OCI-LY1 (cell line): Measurements from ENCODE around the gene EEPD1.

Experiments used
- H2AFZ ChIP-seq: fragments of 200-600 bp; sonication (generic), shearing (Covaris generic); 2 replicates; pipeline ENCODE4 v1.6.0; 2014; ENCODE audit warnings: antibody characterized with exemption, mild to moderate bottlenecking, low read length
- H3F3A ChIP-seq: fragments of 200-600 bp; sonication (generic), shearing (Covaris generic); 2 replicates; pipeline ENCODE4 v1.6.0; 2014; ENCODE audit warnings: mild to moderate bottlenecking, antibody characterized with exemption, low read length, moderate library complexity; ENCODE audit not compliant: insufficient read depth
- H3K27ac ChIP-seq: fragments of 200-600 bp; sonication (generic); 2 replicates; pipeline ENCODE4 v1.5.1; 2014; ENCODE audit warnings: low read length, mixed run types, mild to moderate bottlenecking, low read depth; ENCODE audit not compliant: poor library complexity, severe bottlenecking
- H3K27me3 ChIP-seq: fragments of 200-600 bp; sonication (generic); 2 replicates; pipeline ENCODE4 v1.6.0; 2014; ENCODE audit warnings: antibody characterized with exemption, mild to moderate bottlenecking, low read length, moderate library complexity; ENCODE audit not compliant: insufficient read depth
- H3K36me3 ChIP-seq: fragments of 200-600 bp; sonication (generic); 2 replicates; pipeline ENCODE4 v1.6.1; 2014; ENCODE audit warnings: mild to moderate bottlenecking, antibody characterized with exemption, low read length, moderate library complexity, mixed read lengths; ENCODE audit not compliant: insufficient read depth
- H3K4me1 ChIP-seq: fragments of 200-600 bp; sonication (generic); 2 replicates; pipeline ENCODE4 v1.5.1; 2014; ENCODE audit warnings: mild to moderate bottlenecking, low read length, moderate library complexity; ENCODE audit not compliant: insufficient read depth, severe bottlenecking
- H3K4me2 ChIP-seq: fragments of 200-600 bp; sonication (generic), shearing (Covaris generic); 2 replicates; pipeline ENCODE4 v1.6.1; 2014; ENCODE audit warnings: low read length
- H3K4me3 ChIP-seq: fragments of 200-600 bp; sonication (generic); 2 replicates; pipeline ENCODE4 v1.5.1; 2014; ENCODE audit warnings: low read length, low read depth, mild to moderate bottlenecking, mixed read lengths; ENCODE audit not compliant: poor library complexity, severe bottlenecking
- H3K79me2 ChIP-seq: fragments of 200-600 bp; shearing (Covaris generic); 2 replicates; pipeline ENCODE4 v1.6.1; 2016; ENCODE audit warnings: mixed run types, low read length, mixed read lengths; ENCODE audit not compliant: insufficient read depth
- H3K9ac ChIP-seq: fragments of 200-600 bp; sonication (generic), shearing (Covaris generic); 2 replicates; pipeline ENCODE4 v1.6.1; 2014; ENCODE audit warnings: mild to moderate bottlenecking, low read length, mixed read lengths
- H3K9me2 ChIP-seq: fragments of 200-600 bp; sonication (generic), shearing (Covaris generic); 2 replicates; pipeline ENCODE4 v1.6.1; 2014; ENCODE audit warnings: low read depth, mild to moderate bottlenecking, low read length, mixed read lengths
- H3K9me3 ChIP-seq: fragments of 200-600 bp; shearing (Covaris generic); 2 replicates; pipeline ENCODE4 v1.6.1; 2014; ENCODE audit warnings: low read length, mixed read lengths
- H4K20me1 ChIP-seq: fragments of 200-600 bp; sonication (generic), shearing (Covaris generic); 2 replicates; pipeline ENCODE4 v1.6.0; 2016; ENCODE audit warnings: mild to moderate bottlenecking, low read length; ENCODE audit not compliant: insufficient read depth
- CTCF ChIP-seq: fragments of 200-600 bp; sonication (generic), shearing (Covaris generic); IDR thresholded peaks from 2 replicates; pipeline ENCODE4 v1.5.1; 2017; ENCODE audit warnings: mild to moderate bottlenecking, antibody characterized with exemption, low read length, moderate library complexity, mixed read lengths
- EZH2 ChIP-seq: fragments of 200-600 bp; sonication (generic), shearing (Covaris generic); IDR thresholded peaks from 2 replicates; pipeline ENCODE4 v1.8.0; 2017; ENCODE audit warnings: borderline replicate concordance, mixed run types, mild to moderate bottlenecking, antibody characterized with exemption, low read length, moderate library complexity, mixed read lengths

EEPD1 gene

DNA sequence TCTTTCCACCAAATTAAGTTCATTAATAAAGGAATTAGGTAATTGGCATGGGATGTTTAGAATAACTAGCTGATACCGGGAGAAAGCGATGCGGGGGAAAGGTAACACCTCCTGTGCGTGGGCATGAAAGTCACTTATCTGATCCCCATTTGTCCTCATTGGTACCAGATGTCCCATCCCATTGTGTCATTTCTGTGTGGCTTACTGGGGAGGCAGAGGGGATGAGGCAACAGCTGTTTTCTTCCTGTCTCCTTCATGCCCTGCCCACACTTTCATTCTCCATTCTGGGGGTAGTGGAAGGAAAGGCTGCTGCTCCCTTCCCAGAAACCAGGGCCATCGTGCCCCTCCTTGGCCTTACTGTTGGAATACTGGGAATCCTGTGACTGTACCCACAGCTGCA, 27.1 kb downstream of the EEPD1 start:
- Histone ChIP-seq H3K4me1 (peaks cover 49% of the 10 kb centered on the region), H3K9me2 (no peaks in the 10 kb centered on the region), H3K4me2 (no peak overlapping the region), H3K27ac (no peak overlapping the region), H3K9me3 (no peaks in the 10 kb centered on the region), H3F3A (no peaks in the 10 kb centered on the region), H2AFZ (no peak overlapping the region), H3K27me3 (no peaks in the 10 kb centered on the region), H4K20me1 (no peaks in the 10 kb centered on the region), H3K4me3 (no peak overlapping the region), H3K36me3 (no peaks in the 10 kb centered on the region), H3K79me2 (no peaks in the 10 kb centered on the region), H3K9ac (no peak overlapping the region)
- no peak for TF ChIP-seq CTCF
- no peak for TF ChIP-seq EZH2

DNA sequence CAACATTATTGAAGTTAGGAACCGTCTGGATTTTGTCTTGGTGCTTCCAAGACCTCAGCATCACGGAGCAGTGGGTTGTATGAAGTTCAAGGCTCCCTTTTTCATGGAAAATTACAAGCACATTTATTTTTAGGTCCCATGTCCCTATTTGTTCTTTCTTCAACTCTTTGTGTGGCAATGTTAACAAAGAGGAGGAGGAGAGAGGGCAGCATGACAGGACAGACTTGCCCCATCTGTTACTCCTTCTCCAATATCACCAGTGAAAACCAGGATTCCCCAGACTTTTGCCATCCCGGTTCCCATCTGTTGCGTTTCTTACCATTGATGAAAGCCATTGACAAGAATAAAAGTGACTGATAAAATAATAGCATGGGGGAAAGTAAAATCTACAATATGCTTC, 28.6 kb downstream of the EEPD1 start:
- TF ChIP-seq EZH2 (no peak), CTCF (no peak)

DNA sequence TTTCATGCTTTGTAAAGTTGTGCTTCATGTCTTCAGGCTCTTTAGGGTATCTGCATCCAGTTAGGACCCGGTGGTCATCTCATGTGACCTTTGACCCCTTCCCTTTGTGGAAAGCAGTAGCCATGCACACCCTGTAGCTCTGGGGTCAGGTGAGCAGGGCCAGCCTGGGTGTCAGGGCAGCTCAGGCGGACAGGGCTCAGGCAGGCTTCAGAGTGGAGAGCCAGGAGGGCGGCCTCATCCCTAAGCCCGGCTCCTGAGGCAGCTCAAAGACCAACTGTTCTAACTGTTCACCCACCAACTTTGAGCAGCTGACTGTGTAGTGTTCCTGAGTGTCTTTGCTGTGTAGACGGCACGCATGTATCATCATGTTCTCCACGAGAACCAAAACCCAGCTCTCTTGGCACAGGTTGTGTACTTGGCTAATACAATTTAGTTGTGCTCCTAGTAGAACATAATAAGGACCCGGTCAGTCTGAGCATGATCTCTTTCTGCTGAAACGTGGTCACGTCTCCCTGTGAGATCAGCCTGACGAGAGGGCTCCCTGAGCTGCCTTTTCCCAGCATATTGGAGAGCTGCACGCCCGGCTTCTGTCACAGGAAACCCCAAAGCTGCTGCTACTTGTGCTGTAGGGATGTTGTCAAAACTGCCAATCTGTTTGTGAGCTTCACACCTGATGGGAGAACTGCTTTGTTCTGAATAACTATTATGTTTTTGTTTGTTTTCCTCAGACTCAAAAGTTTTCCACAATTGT, 30.0 kb downstream of the EEPD1 start:
- H4K20me1 ChIP-seq, result no peaks in the 10 kb centered on the region
- no peak for TF ChIP-seq EZH2
- no peak for TF ChIP-seq CTCF
- peak overlapping the region; percentile 8; the same call in 1 of the 2 replicates for H3K4me2 ChIP-seq
- H3K27me3 ChIP-seq, result no peaks in the 10 kb centered on the region
- H3K79me2 ChIP-seq, result no peaks in the 10 kb centered on the region
- peak overlapping the region; percentile 0; the same call in 1 of the 2 replicates for H3K9ac ChIP-seq
- no peaks in the 10 kb centered on the region for H3K36me3 ChIP-seq
- no peaks in the 10 kb centered on the region for H3F3A ChIP-seq
- peaks cover 79% of the 10 kb centered on the region for H3K4me1 ChIP-seq
- H2AFZ ChIP-seq, result no peak overlapping the region
- H3K9me2 ChIP-seq, result no peaks in the 10 kb centered on the region
- peak overlapping the region; percentile 63 for H3K27ac ChIP-seq
- no peak overlapping the region for H3K4me3 ChIP-seq
- no peaks in the 10 kb centered on the region for H3K9me3 ChIP-seq

More for the DNA sequence above, 28.6 kb downstream of the EEPD1 start:
- Histone ChIP-seq H2AFZ (no peak overlapping the region), H3F3A (no peaks in the 10 kb centered on the region), H3K27me3 (no peaks in the 10 kb centered on the region), H3K9me2 (no peaks in the 10 kb centered on the region), H3K4me3 (no peak overlapping the region), H3K4me2 (peak overlapping the region; percentile 9; the same call in 1 of the 2 replicates), H3K9ac (no peak overlapping the region; the same call in 1 of the 2 replicates), H3K36me3 (no peaks in the 10 kb centered on the region), H3K79me2 (no peaks in the 10 kb centered on the region), H3K27ac (peak overlapping the region; percentile 12), H4K20me1 (no peaks in the 10 kb centered on the region), H3K9me3 (no peaks in the 10 kb centered on the region), H3K4me1 (peaks cover 65% of the 10 kb centered on the region)
